ENCODE results near the gene ZYX. TPM values are rescaled to one million over a fixed set of nuclear protein-coding genes. Genes with fewer than 3 reads are reported as not detected.

Gene ZYX, protein sequence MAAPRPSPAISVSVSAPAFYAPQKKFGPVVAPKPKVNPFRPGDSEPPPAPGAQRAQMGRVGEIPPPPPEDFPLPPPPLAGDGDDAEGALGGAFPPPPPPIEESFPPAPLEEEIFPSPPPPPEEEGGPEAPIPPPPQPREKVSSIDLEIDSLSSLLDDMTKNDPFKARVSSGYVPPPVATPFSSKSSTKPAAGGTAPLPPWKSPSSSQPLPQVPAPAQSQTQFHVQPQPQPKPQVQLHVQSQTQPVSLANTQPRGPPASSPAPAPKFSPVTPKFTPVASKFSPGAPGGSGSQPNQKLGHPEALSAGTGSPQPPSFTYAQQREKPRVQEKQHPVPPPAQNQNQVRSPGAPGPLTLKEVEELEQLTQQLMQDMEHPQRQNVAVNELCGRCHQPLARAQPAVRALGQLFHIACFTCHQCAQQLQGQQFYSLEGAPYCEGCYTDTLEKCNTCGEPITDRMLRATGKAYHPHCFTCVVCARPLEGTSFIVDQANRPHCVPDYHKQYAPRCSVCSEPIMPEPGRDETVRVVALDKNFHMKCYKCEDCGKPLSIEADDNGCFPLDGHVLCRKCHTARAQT
- 100 to 1,000 TPM in 5 of 6 donors, 10 to 100 TPM in 1; 44.6 to 345 (median 222) TPM for total RNA-seq

GRCh38 chr7:143380646-143381426, at the start of gene ZYX:
Gene ZYX (plus strand): TSS chr7:143381345. CDS start chr7:143381572, 227 bp downstream.
- Histone ChIP-seq H3K27me3 (no peaks in the 10 kb centered on the region), H3K9me3 (no peaks in the 10 kb centered on the region), H3K27ac (peak within 1 kb of the TSS; percentile 97 to 99 (median 98)), H3K36me3 (peaks cover 0 to 16% (median 2%) of the 10 kb centered on the region in 4 donors), H3K4me1 (peaks cover 57 to 81% (median 57%) of the 10 kb centered on the region in 4 donors), H3K4me3 (peak within 1 kb of the TSS; percentile 93 to 99 (median 98))
- DNase-seq, result peak; percentile 96
- TF ChIP-seq POLR2A (IDR thresholded peaks at IDR 0.05) (peak in 3 of 4 donors; percentile 51 to 91 (median 63)), CTCF (IDR thresholded peaks at IDR 0.05) (no peak), POLR2AphosphoS5 (IDR thresholded peaks at IDR 0.05) (peak; percentile 80 to 84), EP300 (IDR thresholded peaks at IDR 0.05) (peak in 1 of 4 donors; percentile 23)
- 0% methylated on average over 2 to 28 of the region's 72 CpGs for WGBS, 2 donors
- ATAC-seq (ENCODE audit: low FRiP score in 2 of 2), result peak; percentile 89 to 95

DNA sequence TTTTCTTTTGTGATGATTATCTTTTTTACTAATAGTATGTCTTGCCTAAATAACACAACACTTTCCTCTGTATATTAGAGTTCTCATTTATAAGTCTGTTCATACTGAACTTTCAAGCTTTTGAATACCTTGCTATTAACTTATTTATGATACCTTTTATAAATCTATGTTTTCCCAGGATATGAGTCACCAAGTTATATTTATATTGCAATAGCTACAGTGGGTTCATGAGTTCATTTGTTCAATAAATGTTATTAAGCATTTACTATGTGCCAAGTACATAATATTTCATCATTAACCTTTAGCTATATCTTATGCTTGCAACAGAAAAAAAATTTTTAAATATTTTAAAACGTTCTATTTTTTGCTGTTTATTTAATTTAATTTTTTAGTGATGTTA, 46.9 kb upstream of the ZYX start:
- ATAC-seq (ENCODE audit: low FRiP score in 2 of 2), result no peak

GRCh38 chr7:143337216-143337615, 43.9 kb upstream of the ZYX start:
- WGBS, 2 donors, result 86 to 93% methylated on average over 3 of the region's 3 CpGs
- no peak overlapping the region for H3K4me3 ChIP-seq
- ATAC-seq (ENCODE audit: low FRiP score in 2 of 2), result no peak
- H3K9me3 ChIP-seq, result no peaks in the 10 kb centered on the region
- DNase-seq, result no peak
- no peaks in the 10 kb centered on the region for H3K36me3 ChIP-seq
- no peaks in the 10 kb centered on the region for H3K4me1 ChIP-seq
- no peak overlapping the region for H3K27ac ChIP-seq
- no peaks in the 10 kb centered on the region for H3K27me3 ChIP-seq
- TF ChIP-seq POLR2A (IDR thresholded peaks at IDR 0.05), result no peak
- TF ChIP-seq CTCF (IDR thresholded peaks at IDR 0.05), result no peak
- no peak for TF ChIP-seq POLR2AphosphoS5 (IDR thresholded peaks at IDR 0.05)

More for the DNA sequence above, 46.9 kb upstream of the ZYX start:
- Histone ChIP-seq H3K4me3 (no peak overlapping the region), H3K27ac (no peak overlapping the region), H3K27me3 (no peaks in the 10 kb centered on the region), H3K4me1 (no peaks in the 10 kb centered on the region), H3K36me3 (no peaks in the 10 kb centered on the region), H3K9me3 (no peaks in the 10 kb centered on the region)
- 41 to 73% methylated on average over 1 of the region's 1 CpG for WGBS, 2 donors
- TF ChIP-seq CTCF (IDR thresholded peaks at IDR 0.05) (no peak), POLR2AphosphoS5 (IDR thresholded peaks at IDR 0.05) (no peak), EP300 (IDR thresholded peaks at IDR 0.05) (no peak), POLR2A (IDR thresholded peaks at IDR 0.05) (no peak)
- DNase-seq, result no peak

- Histone ChIP-seq H3K36me3 (no peaks in the 10 kb centered on the region), H3K27me3 (no peaks in the 10 kb centered on the region), H3K4me3 (no peak overlapping the region), H3K4me1 (peaks cover 0 to 11% (median 6%) of the 10 kb centered on the region in 4 donors), H3K27ac (no peak overlapping the region), H3K9me3 (no peaks in the 10 kb centered on the region)
- TF ChIP-seq POLR2AphosphoS5 (IDR thresholded peaks at IDR 0.05) (no peak), POLR2A (IDR thresholded peaks at IDR 0.05) (no peak), CTCF (IDR thresholded peaks at IDR 0.05) (no peak), EP300 (IDR thresholded peaks at IDR 0.05) (no peak)
- 93 to 96% methylated on average over 8 of the region's 8 CpGs for WGBS, 2 donors
- no peak for ATAC-seq (ENCODE audit: low FRiP score in 2 of 2)
- DNase-seq, result no peak
Observed at GRCh38 chr7:143341842-143342241, 39.3 kb upstream of the ZYX start.
